ENCODE results near the gene ACTN1. TPM values are rescaled to one million over a fixed set of nuclear protein-coding genes. Genes with fewer than 3 reads are reported as not detected.

ACTN1 gene
- total and polyA plus RNA-seq, 10 of the 15 experiments (the other 5 are each of a cell fraction or from before 2014, with no cell fraction given): 0.14 to 39.4 (median 2.6) TPM

- TF ChIP-seq ZBTB11 (CRISPR knock-in tag; IDR thresholded peaks at IDR 0.05) (no peak), STAT1 (conservative IDR thresholded peaks at IDR 0.05) (no peak), ZBTB40 (IDR thresholded peaks at IDR 0.05; ENCODE audit: borderline replicate concordance) (no peak), GABPA (IDR thresholded peaks at IDR 0.05; ENCODE audit: low read depth) (no peak), YBX1 (IDR thresholded peaks at IDR 0.05) (no peak), POLR2A (IDR thresholded peaks at IDR 0.05; ENCODE audit: low read depth, low read length) (no peak), NR2F1 (conservative IDR thresholded peaks at IDR 0.05) (no peak), HDAC6 (IDR thresholded peaks at IDR 0.05; ENCODE audit: unreplicated experiment) (no peak), RFX5 (IDR thresholded peaks at IDR 0.05; ENCODE audit: low read depth, low read length) (no peak), BCLAF1 (IDR thresholded peaks at IDR 0.05) (no peak), CEBPB (IDR thresholded peaks at IDR 0.05; ENCODE audit: borderline replicate concordance in 1 of 2, low read depth in 2 of 2, low read length in 2 of 2) (no peak), RCOR1 (conservative IDR thresholded peaks at IDR 0.05; ENCODE audit: low read depth, low read length) (no peak), IKZF2 (IDR thresholded peaks at IDR 0.05) (no peak), CBX5 (IDR thresholded peaks at IDR 0.05; ENCODE audit: low read depth) (no peak), FOXK2 (IDR thresholded peaks at IDR 0.05) (no peak), E2F4 (IDR thresholded peaks at IDR 0.05; ENCODE audit: low read depth, low read length) (no peak)
Measured at GRCh38 chr14:68987653-68988036, 8.5 kb upstream of the ACTN1 start (continued).

Data from GM12878 (cell line).